Esophagus muscularis mucosa (tissue), 3 donors: ENCODE measurements around the gene FOXP3.

Source experiments
- CTCF ChIP-seq, 3 experiments: fragments of 200-600 bp in 2 of 3; fragments of 450-650 bp in 1 of 3; sonication (generic) in 2 of 3; IDR thresholded peaks; one replicate each; pipeline ENCODE4 v1.5.1; 2017 to 2019; ENCODE audit warnings: antibody characterized with exemption in 3 of 3, mild to moderate bottlenecking in 2 of 3, moderate library complexity in 1 of 3
- POLR2A ChIP-seq: fragments of 450-650 bp; IDR thresholded peaks from one replicate; pipeline ENCODE4 v1.6.1; 2017; ENCODE audit warnings: antibody characterized with exemption, moderate library complexity, mild to moderate bottlenecking, low read depth

- TF ChIP-seq CTCF (IDR thresholded peaks at IDR 0.05), result no peak
- no peak for TF ChIP-seq POLR2A
These were observed 54.9 kb downstream of the FOXP3 start for GRCh38 chrX:49209434-49210251.
